Stomach (tissue), 9 donors: ENCODE measurements around the gene CCDC3. TPM values are rescaled to one million over a fixed set of nuclear protein-coding genes. Genes with fewer than 3 reads are reported as not detected.
A peak's percentile ranks its signal among the peaks of the same experiment; 100 is the strongest.

Source experiments
- DNase-seq, 2 donors: peaks; one replicate each; pipeline versions ENCODE4 v3.0.0 to v3.0.0-alpha.2; 2013 to 2019
- H3K27ac ChIP-seq, 5 donors: fragments of 200-600 bp in 4 of 5; sonication (generic) in 4 of 5; one replicate each; pipeline ENCODE4 v1.5.1; 2013 to 2019; ENCODE audit warnings: mild to moderate bottlenecking in 1 of 5, moderate library complexity in 1 of 5
- H3K27me3 ChIP-seq, 3 donors: fragments of 200-600 bp; sonication (generic); one replicate each; pipeline ENCODE4 v1.5.1; 2017 to 2019; ENCODE audit warnings: mixed run types in 1 of 3
- H3K36me3 ChIP-seq, 4 donors: fragments of 200-600 bp; sonication (generic); 1 replicate in 3 of 4; 2 replicates in 1 of 4; pipeline ENCODE4 v1.5.1; 2016 to 2019
- H3K4me1 ChIP-seq, 4 donors: fragments of 200-600 bp; sonication (generic); one replicate each; pipeline ENCODE4 v1.5.1; 2016 to 2019
- H3K4me3 ChIP-seq, 4 donors: fragments of 200-600 bp; sonication (generic) in 3 of 4; one replicate each; pipeline ENCODE4 v1.5.1; 2016 to 2019; ENCODE audit warnings: mild to moderate bottlenecking in 1 of 4
- H3K9me3 ChIP-seq, 4 donors: fragments of 200-600 bp; sonication (generic); one replicate each; pipeline ENCODE4 v1.5.1; 2016 to 2019
- EP300 ChIP-seq: sonication (generic); formaldehyde crosslinking; IDR thresholded peaks from one replicate; pipeline ENCODE4 v1.6.1; 2017; ENCODE audit warnings: antibody characterized with exemption
- POLR2A ChIP-seq, 4 donors: fragments of 450-650 bp; IDR thresholded peaks; one replicate each; pipeline ENCODE4 v1.6.1; 2016; ENCODE audit warnings: antibody characterized with exemption in 4 of 4, control low read depth in 2 of 4, mild to moderate bottlenecking in 1 of 4, moderate library complexity in 1 of 4
- POLR2AphosphoS5 ChIP-seq, 3 donors: sonication (generic); formaldehyde crosslinking; IDR thresholded peaks; one replicate each; pipeline ENCODE4 v1.6.1; 2016; ENCODE audit warnings: antibody characterized with exemption in 3 of 3
- WGBS, 5 donors: extraction: QIAGEN DNeasy Blood & Tissue Kit in 3 of 5; methylation state at CpG; one replicate each; pipeline versions ENCODE4 v1.1.5 to v1.1.7; 2013 to 2018; 5-methylcytosine and 5-hydroxymethylcytosine counted together
- intact Hi-C: fragments of 100-400 bp; cut with DNase I; formaldehyde crosslinking; loops from one replicate; pipeline ENCODE4 v1.15.1; 2023; ENCODE audit warnings: low total_unique reads
- polyA plus RNA-seq, 3 donors: library from polyadenylated mRNA; stranded (reverse); fragments of 200-250 nt; gene quantifications; one replicate each; pipeline ENCODE4 v1.2.3, GENCODE V29; 2013
- total RNA-seq, 5 donors: library from RNA; depleted of rRNA; stranded (reverse); fragments of >200 nt; gene quantifications; one replicate each; pipeline versions ENCODE4 v1.1.0 to v1.2.3, GENCODE V29; 2014 to 2016
- TF ChIP-seq, protein P1 (sequence below), 7 experiments: fragments of 450-650 bp in 4 of 7; fragments of 200-600 bp in 3 of 7; sonication (generic) in 3 of 7; IDR thresholded peaks; one replicate each; pipeline ENCODE4 v1.5.1; 2016 to 2019; ENCODE audit warnings: antibody characterized with exemption in 7 of 7, control low read depth in 2 of 7, mild to moderate bottlenecking in 1 of 7
- donor health status: healthy with polysubstance abuse.
- donor health status: Bipolar disorder and iron deficiency.
- donor health status: healthy.

CCDC3 gene
- total and polyA plus RNA-seq, 8 donors: 1.8 to 11.0 (median 4.8) TPM; not detected in 1

DNA sequence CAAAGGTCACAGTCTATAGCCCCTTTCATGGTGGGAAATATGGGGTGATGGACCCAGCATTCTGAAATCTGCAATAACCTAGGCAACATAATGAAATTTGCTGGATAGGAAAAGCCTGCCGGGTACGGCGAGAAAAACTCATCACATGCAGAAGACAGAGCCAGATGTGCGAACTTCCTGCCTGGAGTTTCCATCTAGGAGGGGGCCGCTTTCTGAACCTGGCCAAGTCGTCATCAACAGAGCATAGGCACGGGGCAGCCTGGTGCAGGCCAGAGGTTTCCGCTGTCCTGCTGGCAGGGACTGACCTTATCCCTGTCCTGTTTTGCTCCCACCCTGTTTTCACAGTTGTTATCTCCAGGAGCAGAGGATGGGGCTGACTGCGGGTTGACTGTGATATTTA lies 27.4 kb downstream of the CCDC3 start:
- no peak for TF ChIP-seq POLR2AphosphoS5 (IDR thresholded peaks at IDR 0.05)
- TF ChIP-seq POLR2A (IDR thresholded peaks at IDR 0.05): no peak
- TF ChIP-seq EP300: no peak
- TF ChIP-seq, protein P1, sequence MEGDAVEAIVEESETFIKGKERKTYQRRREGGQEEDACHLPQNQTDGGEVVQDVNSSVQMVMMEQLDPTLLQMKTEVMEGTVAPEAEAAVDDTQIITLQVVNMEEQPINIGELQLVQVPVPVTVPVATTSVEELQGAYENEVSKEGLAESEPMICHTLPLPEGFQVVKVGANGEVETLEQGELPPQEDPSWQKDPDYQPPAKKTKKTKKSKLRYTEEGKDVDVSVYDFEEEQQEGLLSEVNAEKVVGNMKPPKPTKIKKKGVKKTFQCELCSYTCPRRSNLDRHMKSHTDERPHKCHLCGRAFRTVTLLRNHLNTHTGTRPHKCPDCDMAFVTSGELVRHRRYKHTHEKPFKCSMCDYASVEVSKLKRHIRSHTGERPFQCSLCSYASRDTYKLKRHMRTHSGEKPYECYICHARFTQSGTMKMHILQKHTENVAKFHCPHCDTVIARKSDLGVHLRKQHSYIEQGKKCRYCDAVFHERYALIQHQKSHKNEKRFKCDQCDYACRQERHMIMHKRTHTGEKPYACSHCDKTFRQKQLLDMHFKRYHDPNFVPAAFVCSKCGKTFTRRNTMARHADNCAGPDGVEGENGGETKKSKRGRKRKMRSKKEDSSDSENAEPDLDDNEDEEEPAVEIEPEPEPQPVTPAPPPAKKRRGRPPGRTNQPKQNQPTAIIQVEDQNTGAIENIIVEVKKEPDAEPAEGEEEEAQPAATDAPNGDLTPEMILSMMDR (IDR thresholded peaks at IDR 0.05): no peak
- Histone ChIP-seq H3K9me3 (no peaks in the 10 kb centered on the region), H3K27me3 (peaks cover 0 to under 1% (median 0%) of the 10 kb centered on the region in 3 donors), H3K27ac (no peak overlapping the region), H3K36me3 (no peaks in the 10 kb centered on the region), H3K4me1 (no peaks in the 10 kb centered on the region), H3K4me3 (no peak overlapping the region)
- intact Hi-C loops: no loop called here
- peak in 1 of 2 donors; percentile 40 for DNase-seq
- WGBS, 5 donors: 85 to 95% (median 88%) methylated on average over 9 of the region's 9 CpGs

DNA sequence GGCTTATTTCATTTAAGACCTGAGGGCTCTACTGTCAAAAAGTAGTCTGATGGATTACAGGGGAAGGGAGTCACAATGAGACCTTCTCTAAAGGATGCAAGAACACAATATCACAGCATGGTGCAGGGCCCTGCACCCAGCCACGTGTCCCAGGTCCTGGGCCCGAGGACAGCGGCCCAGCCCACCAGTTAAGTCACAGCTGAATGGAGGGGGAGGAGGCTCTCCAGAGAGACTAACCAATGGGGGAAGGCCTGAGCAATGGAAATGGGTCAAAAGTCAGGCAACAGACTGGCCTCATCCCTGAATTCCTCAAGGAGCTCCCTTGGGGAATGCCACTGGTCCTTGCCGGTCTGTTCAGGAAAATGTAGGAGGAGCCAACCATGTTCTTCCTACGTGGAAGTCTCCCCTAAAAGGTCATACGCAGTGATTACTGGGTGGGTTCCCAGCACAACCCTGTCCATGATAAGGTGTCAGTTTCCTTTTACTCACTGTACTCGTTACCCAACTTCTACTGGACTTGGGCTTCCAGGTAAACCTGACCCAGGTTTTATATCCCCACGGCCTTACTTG lies 28.3 kb downstream of the CCDC3 start:
- DNase-seq: no peak
- 77 to 90% (median 85%) methylated on average over 8 of the region's 8 CpGs for WGBS, 5 donors
- Histone ChIP-seq H3K9me3 (peaks cover 0 to 3% (median 1%) of the 10 kb centered on the region in 4 donors), H3K27me3 (no peaks in the 10 kb centered on the region), H3K4me3 (no peak overlapping the region), H3K27ac (no peak overlapping the region), H3K4me1 (no peaks in the 10 kb centered on the region), H3K36me3 (no peaks in the 10 kb centered on the region)
- intact Hi-C loops: no loop called here
- TF ChIP-seq, protein P1 (IDR thresholded peaks at IDR 0.05): no peak
- TF ChIP-seq EP300 (no peak), POLR2AphosphoS5 (IDR thresholded peaks at IDR 0.05) (no peak), POLR2A (IDR thresholded peaks at IDR 0.05) (no peak)

DNA sequence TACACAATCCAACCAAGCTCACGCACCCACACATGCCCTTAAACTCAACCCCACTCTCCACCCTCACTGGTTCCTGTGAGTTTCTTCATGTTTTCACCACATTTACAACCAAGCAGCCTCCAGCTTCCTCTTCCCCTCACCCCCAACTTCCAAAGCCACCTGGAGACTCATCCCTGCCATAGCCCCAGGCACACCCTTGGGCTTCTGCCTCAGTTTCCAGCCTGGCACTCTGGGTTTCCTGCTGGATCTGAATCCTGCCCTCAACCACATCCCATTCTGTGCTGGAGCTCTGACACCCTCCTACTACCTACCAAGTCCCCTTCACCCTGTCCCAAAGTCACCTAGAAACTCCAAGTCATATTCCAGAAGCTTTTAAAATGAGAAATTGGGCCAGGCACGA lies 29.4 kb downstream of the CCDC3 start:
- intact Hi-C loops: no loop called here
- TF ChIP-seq, protein P1 (IDR thresholded peaks at IDR 0.05): no peak
- TF ChIP-seq POLR2A (IDR thresholded peaks at IDR 0.05): no peak
- no peak for DNase-seq
- 54 to 72% (median 70%) methylated on average over 2 of the region's 2 CpGs for WGBS, 5 donors
- no peak overlapping the region for H3K27ac ChIP-seq
- no peaks in the 10 kb centered on the region for H3K27me3 ChIP-seq
- no peaks in the 10 kb centered on the region for H3K4me1 ChIP-seq
- H3K9me3 ChIP-seq: peaks cover 0 to 12% (median 10%) of the 10 kb centered on the region in 4 donors
- H3K4me3 ChIP-seq: no peak overlapping the region
- no peaks in the 10 kb centered on the region for H3K36me3 ChIP-seq

DNA sequence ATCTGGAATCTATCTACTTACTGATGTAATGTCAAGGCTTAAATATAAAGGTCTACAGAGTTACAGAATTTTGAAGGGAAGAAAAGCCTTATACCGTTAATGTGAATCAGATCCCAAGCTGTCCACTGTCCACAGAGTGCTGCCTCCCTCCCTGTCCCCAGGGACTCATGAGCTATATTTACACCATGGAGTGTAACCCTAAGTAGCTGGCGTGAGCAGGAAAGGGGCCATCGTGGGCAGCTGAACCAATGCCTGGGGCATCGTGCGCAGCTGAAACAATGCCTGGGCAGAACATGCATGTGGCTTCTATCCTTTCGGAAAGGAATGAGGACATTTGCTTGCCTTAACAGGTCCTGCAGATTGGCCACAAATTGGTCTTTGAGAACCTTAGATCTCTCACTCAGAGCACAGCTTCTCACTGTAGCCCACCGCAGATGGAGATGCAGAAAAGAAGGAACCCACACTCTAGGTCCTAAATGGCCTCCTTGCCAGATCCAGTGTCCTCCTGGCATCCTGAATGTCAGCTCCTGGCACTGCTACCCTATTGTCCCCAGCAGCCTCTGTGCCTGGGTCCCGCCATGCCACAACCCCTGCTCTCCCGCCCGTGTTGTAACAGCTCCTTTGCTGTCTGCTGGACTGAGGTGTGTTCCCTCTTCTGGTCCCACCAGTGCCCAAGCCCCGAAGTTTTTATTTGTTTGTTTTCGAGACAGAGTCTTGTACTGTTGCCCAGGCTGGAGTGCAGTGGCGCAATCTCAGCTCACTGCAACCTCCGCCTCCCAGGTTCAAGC lies 30.3 kb downstream of the CCDC3 start:
- Histone ChIP-seq H3K4me1 (no peaks in the 10 kb centered on the region), H3K27me3 (no peaks in the 10 kb centered on the region), H3K36me3 (no peaks in the 10 kb centered on the region), H3K9me3 (peaks cover 0 to 19% (median 10%) of the 10 kb centered on the region in 4 donors), H3K27ac (no peak overlapping the region), H3K4me3 (no peak overlapping the region)
- intact Hi-C loops: no loop called here
- DNase-seq: no peak
- TF ChIP-seq, protein P1 (IDR thresholded peaks at IDR 0.05): no peak
- TF ChIP-seq POLR2AphosphoS5 (IDR thresholded peaks at IDR 0.05) (no peak), EP300 (no peak)
- WGBS, 5 donors: 82 to 88% (median 83%) methylated on average over 14 of the region's 14 CpGs
